IMR-90 (cell line): ENCODE results near the gene KCNK17. TPM values are rescaled to one million over a fixed set of nuclear protein-coding genes. Genes with fewer than 3 reads are reported as not detected.

Experiments used
- ATAC-seq: fragments of 200-7000 bp; cut with Tn5 transposase; 2 replicates; pipeline ENCODE4 v1.9.1; 2020; ENCODE audit warnings: low read depth, mild to moderate bottlenecking, moderate library complexity
- BruUV-seq: library from RNA; stranded (reverse); fragments of 400-500 nt; replicated peaks from 2 replicates; lab custom pipeline; 2021; lab: Mats Ljungman, UMichigan
- CTCF ChIA-PET: fragments of 300-600 bp; formaldehyde crosslinking; extraction: SDS; loops from one replicate; lab custom pipeline; 2021; ENCODE audit warnings: antibody characterized with exemption; lab: Yijun Ruan, JAX
- POLR2A ChIA-PET: fragments of 300-600 bp; sonication (Branson Sonifier 250); formaldehyde crosslinking; loops from one replicate; lab custom pipeline; 2022; ENCODE audit warnings: antibody characterized with exemption; ENCODE audit not compliant: unreplicated experiment; lab: Charles Lee
- DNase-seq: peaks from one replicate; pipeline ENCODE4 v3.0.0; 2013
- H2AFZ ChIP-seq: replicated peaks from 2 replicates; pipeline ENCODE3; 2013; ENCODE audit warnings: low read length, mild to moderate bottlenecking; ENCODE audit not compliant: poor library complexity
- H2AK5ac ChIP-seq: 2 replicates; pipeline ENCODE4 v1.6.1; 2013; ENCODE audit warnings: low read depth, low read length, inconsistent platforms
- H2AK9ac ChIP-seq: replicated peaks from 2 replicates; pipeline ENCODE3; 2013; ENCODE audit warnings: mild to moderate bottlenecking, low read depth, low read length, moderate library complexity; ENCODE audit not compliant: poor library complexity
- H2BK120ac ChIP-seq: 2 replicates; pipeline ENCODE4 v1.6.1; 2013; ENCODE audit warnings: low read depth, low read length, inconsistent platforms
- H2BK15ac ChIP-seq: 3 replicates; pipeline ENCODE4 v1.6.1; 2013; ENCODE audit warnings: low read depth, low read length, inconsistent platforms
- H2BK20ac ChIP-seq: 2 replicates; pipeline ENCODE4 v1.6.1; 2013; ENCODE audit warnings: low read depth, mild to moderate bottlenecking, inconsistent platforms, low read length, moderate library complexity
- H2BK5ac ChIP-seq: 2 replicates; pipeline ENCODE4 v1.6.1; 2013; ENCODE audit warnings: mild to moderate bottlenecking, low read depth, low read length, inconsistent platforms; ENCODE audit not compliant: poor library complexity, severe bottlenecking
- H3K14ac ChIP-seq: replicated peaks from 2 replicates; pipeline ENCODE4 v1.6.1; 2013; ENCODE audit warnings: low read depth, low read length, inconsistent platforms
- H3K18ac ChIP-seq: 2 replicates; pipeline ENCODE4 v1.6.1; 2013; ENCODE audit warnings: low read depth, low read length, control low read depth
- H3K23ac ChIP-seq: 2 replicates; pipeline ENCODE4 v1.6.1; 2013; ENCODE audit warnings: low read depth, low read length, inconsistent platforms
- H3K27ac ChIP-seq: 2 replicates; pipeline ENCODE4 v1.5.1; 2013; ENCODE audit warnings: mild to moderate bottlenecking, control low read depth, low read length; ENCODE audit not compliant: insufficient read depth
- H3K27me3 ChIP-seq: 2 replicates; pipeline ENCODE4 v1.6.1; 2013; ENCODE audit warnings: low read length; ENCODE audit not compliant: control insufficient read depth, insufficient read depth
- H3K36me3 ChIP-seq: 2 replicates; pipeline ENCODE4 v1.6.1; 2013; ENCODE audit warnings: low read length, mixed read lengths; ENCODE audit not compliant: control insufficient read depth, insufficient read depth
- H3K4ac ChIP-seq: 2 replicates; pipeline ENCODE4 v1.6.1; 2013; ENCODE audit warnings: low read depth, low read length, inconsistent platforms
- H3K4me1 ChIP-seq: 2 replicates; pipeline ENCODE4 v1.6.1; 2013; ENCODE audit warnings: low read length, mixed read lengths; ENCODE audit not compliant: control insufficient read depth, insufficient read depth
- H3K4me2 ChIP-seq: 2 replicates; pipeline ENCODE4 v1.6.1; 2013; ENCODE audit warnings: low read depth, mild to moderate bottlenecking, control low read depth, low read length, moderate library complexity
- H3K4me3 ChIP-seq: 2 replicates; pipeline ENCODE4 v1.5.1; 2013; ENCODE audit warnings: low read depth, mild to moderate bottlenecking, control low read depth, low read length, moderate library complexity; ENCODE audit not compliant: insufficient read depth
- H3K56ac ChIP-seq: 2 replicates; pipeline ENCODE4 v1.6.1; 2013; ENCODE audit warnings: low read length, inconsistent platforms; ENCODE audit not compliant: insufficient read depth; ENCODE audit errors: extremely low read depth
- H3K79me1 ChIP-seq, 2 experiments: 2 replicates each; pipeline ENCODE4 v1.6.1; 2013; ENCODE audit warnings: low read length in 2 of 2, inconsistent platforms in 1 of 2, low read depth in 1 of 2
- H3K9ac ChIP-seq: 2 replicates; pipeline ENCODE4 v1.6.1; 2013; ENCODE audit warnings: low read depth, low read length, control low read depth
- H3K9me1 ChIP-seq: 2 replicates; pipeline ENCODE4 v1.6.1; 2013; ENCODE audit warnings: low read length, inconsistent platforms; ENCODE audit not compliant: insufficient read depth
- H3K9me3 ChIP-seq: 2 replicates; pipeline ENCODE4 v1.6.1; 2013; ENCODE audit warnings: low read length; ENCODE audit not compliant: control insufficient read depth, insufficient read depth
- H4K20me1 ChIP-seq: 2 replicates; pipeline ENCODE4 v1.6.1; 2013; ENCODE audit warnings: low read length, inconsistent platforms; ENCODE audit not compliant: insufficient read depth
- H4K5ac ChIP-seq: 2 replicates; pipeline ENCODE4 v1.6.1; 2013; ENCODE audit warnings: mild to moderate bottlenecking, low read depth, low read length, control low read depth
- H4K8ac ChIP-seq, 2 experiments: 2 replicates each; pipeline ENCODE4 v1.6.1; 2013; ENCODE audit warnings: low read depth in 2 of 2, low read length in 2 of 2, control low read depth in 1 of 2, inconsistent platforms in 1 of 2
- H4K91ac ChIP-seq: 2 replicates; pipeline ENCODE4 v1.6.1; 2013; ENCODE audit warnings: low read depth, low read length, inconsistent platforms; ENCODE audit not compliant: insufficient read depth
- CEBPB ChIP-seq: IDR thresholded peaks from 2 replicates; pipeline ENCODE4 v1.6.1; 2012; ENCODE audit warnings: low read depth, low read length, improper control_type of control experiment
- CHD1 ChIP-seq: IDR thresholded peaks from 2 replicates; pipeline ENCODE4 v1.6.1; 2012; ENCODE audit warnings: low read depth, low read length, improper control_type of control experiment
- MXI1 ChIP-seq: IDR thresholded peaks from 2 replicates; pipeline ENCODE4 v1.6.1; 2012; ENCODE audit warnings: low read depth, mild to moderate bottlenecking, low read length, moderate library complexity, borderline replicate concordance
- RAD21 ChIP-seq: IDR thresholded peaks from 2 replicates; pipeline ENCODE4 v1.6.1; 2012; ENCODE audit warnings: low read length, improper control_type of control experiment
- WGBS, 2 experiments: methylation state at CpG; one replicate each; pipeline versions ENCODE4 v1.1.5 to v1.1.7; 2013; ENCODE audit warnings: missing lambda C conversion rate in 2 of 2; ENCODE audit not compliant: insufficient read length in 1 of 2; ENCODE audit errors: extremely low coverage in 2 of 2; 5-methylcytosine and 5-hydroxymethylcytosine counted together
- dilution Hi-C: fragments of 300-500 bp; cut with HindIII; formaldehyde crosslinking; loops from one replicate; pipeline ENCODE4 v1.14.3; 2018; ENCODE audit warnings: low sequenced_read_pairs; ENCODE audit not compliant: unreplicated experiment
- in situ Hi-C: fragments of 300-500 bp; cut with MboI; formaldehyde crosslinking; loops from 3 replicates; pipeline ENCODE4 v1.14.3; 2019; ENCODE audit warnings: low sequenced_read_pairs, inconsistent platforms, mixed read lengths
- intact Hi-C: fragments of 100-400 bp; cut with micrococcal nuclease; formaldehyde crosslinking; loops from 2 replicates; pipeline ENCODE4 v1.10.0; 2022
- polyA plus RNA-seq, 3 experiments: library from polyadenylated mRNA; depleted of rRNA; stranded (reverse); fragments of >200 nt; gene quantifications; 2 replicates each; pipeline ENCODE4 v1.2.3, GENCODE V29; 2012; ENCODE audit warnings: low replicate concordance in 1 of 3
- total RNA-seq: library from RNA; depleted of rRNA; stranded (reverse); fragments of >200 nt; gene quantifications from 2 replicates; pipeline ENCODE4 v1.2.3, GENCODE V29; 2012

The KCNK17 gene
- total and polyA plus RNA-seq, 2 of the 4 experiments (the other 2 are of a cell fraction), result not detected

DNA sequence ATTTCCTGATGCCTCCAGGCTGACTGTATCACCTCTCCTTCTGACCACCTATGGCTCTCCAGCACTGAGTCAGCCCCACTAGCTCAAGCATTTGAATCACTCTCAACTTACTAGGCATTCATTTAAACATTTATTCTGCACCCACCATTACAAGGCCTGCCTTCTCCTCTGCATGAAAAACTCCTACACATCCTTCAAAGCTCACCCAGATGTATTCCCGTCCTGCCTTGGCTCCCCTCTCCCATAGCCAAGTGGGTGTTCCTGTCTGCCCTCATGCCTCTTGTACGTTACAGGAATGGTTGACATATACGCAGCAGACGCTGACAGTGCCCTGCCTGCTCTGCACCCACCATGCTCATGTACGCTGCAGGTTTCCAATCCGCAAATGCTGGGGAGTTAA, 21.6 kb downstream of the KCNK17 start:
- Histone ChIP-seq H3K14ac (no peak overlapping the region), H4K91ac (no peak overlapping the region), H4K8ac (no peak overlapping the region), H3K9me1 (no peaks in the 10 kb centered on the region), H3K56ac (no peak overlapping the region), H3K9ac (no peak overlapping the region), H2AFZ (no peak overlapping the region), H3K4me2 (no peak overlapping the region), H2AK5ac (no peak overlapping the region), H2BK15ac (no peak overlapping the region), H2BK5ac (no peak overlapping the region), H3K27ac (no peak overlapping the region), H3K4me3 (no peak overlapping the region), H3K27me3 (no peaks in the 10 kb centered on the region; the same call in 1 of the 2 replicates), H2BK20ac (no peak overlapping the region), H4K5ac (no peak overlapping the region), H3K18ac (no peak overlapping the region), H2AK9ac (no peak overlapping the region), H3K4me1 (no peaks in the 10 kb centered on the region), H4K20me1 (no peaks in the 10 kb centered on the region), H3K23ac (no peak overlapping the region), H3K79me1 (no peaks in the 10 kb centered on the region), H3K36me3 (no peaks in the 10 kb centered on the region), H3K9me3 (no peaks in the 10 kb centered on the region), H2BK120ac (no peak overlapping the region), H3K4ac (no peak overlapping the region)
- TF ChIP-seq CHD1 (no peak), CEBPB (no peak), MXI1 (no peak), RAD21 (no peak)
- no TSS peak for BruUV-seq
- no peak for ATAC-seq
- CTCF ChIA-PET, result no interaction called here
- in situ Hi-C loops, result no loop called here
- no peak for DNase-seq
- dilution Hi-C loops, result no loop called here
- POLR2A ChIA-PET, result no interaction called here
- intact Hi-C loops, result no loop called here
- WGBS, 2 experiments, result no CpG with 5 or more reads among the region's 6 CpGs
